ENCODE data around the gene PM20D2. TPM values are rescaled to one million over a fixed set of nuclear protein-coding genes. Genes with fewer than 3 reads are reported as not detected.

The PM20D2 gene
- total RNA-seq (2021) (21.9 and 28.8 TPM in 2 replicates), Bru-seq, nascent RNA (percentile 88 among the genes with signal in this experiment), BruChase-seq, experiment 1, labeled RNA remaining after a 2-hour chase (percentile 91 among the genes with signal in this experiment), BruChase-seq, experiment 2, labeled RNA remaining after a 6-hour chase (percentile 95 among the genes with signal in this experiment)
- long read RNA-seq, full-length matches to known transcripts = 20 of 39 reads
- long read RNA-seq, partial matches to known transcripts = 4 of 39 reads
- long read RNA-seq, other reads (novel, unspliced or antisense) = 15 of 39 reads

GRCh38 chr6:89145956-89146717 lies at the start of gene PM20D2:
Gene PM20D2, plus strand, starts transcription at chr6:89146055. Its CDS starts 90 bp downstream, at chr6:89146145.
- H2AFZ ChIP-seq = peak within 1 kb of the TSS; percentile 93
- peaks cover 10% of the 10 kb centered on the region for H3F3A ChIP-seq (ENCODE audit: insufficient read depth, low read depth)
- H3K79me2 ChIP-seq (ENCODE audit: low read depth) = peaks cover 38% of the 10 kb centered on the region
- peak within 1 kb of the TSS; percentile 85 for H3K27ac ChIP-seq
- H4K20me1 ChIP-seq (ENCODE audit: insufficient read depth) = no peaks in the 10 kb centered on the region
- POLR2A ChIA-PET (ENCODE audit: unreplicated experiment) = interaction anchor here (0.6 to 0.7 kb wide), 2 partner anchors 67 to 166 kb away, joined by 3 to 5 read pairs; no protein-coding TSS in a partner anchor
- peak in 1 of 2 experiments; percentile 76 for DNase-seq
- peak within 1 kb of the TSS; percentile 80 for H3K4me3 ChIP-seq
- TF ChIP-seq CTCF (conservative IDR thresholded peaks at IDR 0.05) (no peak), EZH2 (IDR thresholded peaks at IDR 0.05; ENCODE audit: low read depth) (no peak)
- peaks cover 31% of the 10 kb centered on the region; the same call in 1 of the 2 replicates for H3K4me1 ChIP-seq (replicated peaks; ENCODE audit: insufficient read depth)
- BruUV-seq (replicated peaks) = TSS peak; percentile 40
- CTCF ChIA-PET = interaction anchor here (0.6 kb wide), 2 partner anchors 8 to 38 kb away, joined by 4 read pairs; no protein-coding TSS in a partner anchor
- H3K4me2 ChIP-seq = peak within 1 kb of the TSS; percentile 94
- intact Hi-C loops (cut with micrococcal nuclease; ENCODE audit: unreplicated experiment) = loop anchor here (2.0 kb wide), 2 partner anchors 65 to 153 kb away; partner anchors contain the start of gene PNRC1
- no peaks in the 10 kb centered on the region for H3K9me3 ChIP-seq (ENCODE audit: insufficient read depth, low read depth)
- H3K9me2 ChIP-seq (ENCODE audit: insufficient read depth) = no peaks in the 10 kb centered on the region
- H3K27me3 ChIP-seq (ENCODE audit: insufficient read depth, low read depth) = no peaks in the 10 kb centered on the region
- peaks cover 9% of the 10 kb centered on the region; the same call in 1 of the 2 replicates for H3K36me3 ChIP-seq (ENCODE audit: low read depth)

GRCh38 chr6:89098461-89098860 lies 47.4 kb upstream of the PM20D2 start:
- POLR2A ChIA-PET (ENCODE audit: unreplicated experiment) = no interaction called here

More at GRCh38 chr6:89098461-89098860, 47.4 kb upstream of the PM20D2 start:
- no TSS peak for BruUV-seq (replicated peaks)
- H3K27me3 ChIP-seq (ENCODE audit: insufficient read depth, low read depth) = no peaks in the 10 kb centered on the region
- H3K36me3 ChIP-seq (ENCODE audit: low read depth) = no peaks in the 10 kb centered on the region
- no peaks in the 10 kb centered on the region for H3K79me2 ChIP-seq (ENCODE audit: low read depth)
- H3F3A ChIP-seq (ENCODE audit: insufficient read depth, low read depth) = no peaks in the 10 kb centered on the region
- H4K20me1 ChIP-seq (ENCODE audit: insufficient read depth) = no peaks in the 10 kb centered on the region
- CTCF ChIA-PET = no interaction called here
- H3K9me3 ChIP-seq (ENCODE audit: insufficient read depth, low read depth) = no peaks in the 10 kb centered on the region
- H3K9me2 ChIP-seq (ENCODE audit: insufficient read depth) = no peaks in the 10 kb centered on the region
- no peak for TF ChIP-seq CTCF (conservative IDR thresholded peaks at IDR 0.05)
- no peak for TF ChIP-seq EZH2 (IDR thresholded peaks at IDR 0.05; ENCODE audit: low read depth)
- no peak overlapping the region for H2AFZ ChIP-seq
- H3K4me2 ChIP-seq = no peak overlapping the region
- no peaks in the 10 kb centered on the region for H3K4me1 ChIP-seq (replicated peaks; ENCODE audit: insufficient read depth)
- DNase-seq = no peak
- intact Hi-C loops (cut with micrococcal nuclease; ENCODE audit: unreplicated experiment) = no loop called here
- H3K27ac ChIP-seq = no peak overlapping the region
- no peak overlapping the region for H3K4me3 ChIP-seq
